ENCODE results near the gene LCE4A. TPM values are rescaled to one million over a fixed set of nuclear protein-coding genes. Genes with fewer than 3 reads are reported as not detected.

Gene LCE4A
- total RNA-seq, 1 experiment from 2014 or later: not detected

GRCh38 chr1:152679459-152679858 lies 28.5 kb upstream of the LCE4A start:
- ChIA-PET CTCF (no interaction called here), POLR2A (no interaction called here)
- Mint-ChIP-seq H3K9me3 (peaks cover 92% of the 10 kb centered on the region), H3K36me3 (peaks cover 79% of the 10 kb centered on the region), H3K27me3 (ENCODE audit: low read depth) (peaks cover 2% of the 10 kb centered on the region), H3K4me3 (no peak overlapping the region), H3K4me1 (no peaks in the 10 kb centered on the region), H3K27ac (no peak overlapping the region)
- DNase-seq (ENCODE audit: low spot score) (no peak), ATAC-seq (no peak)
- TF ChIP-seq CREB1 (CRISPR knock-in tag; IDR thresholded peaks at IDR 0.05) (no peak), ZNF317 (CRISPR knock-in tag; IDR thresholded peaks at IDR 0.05; ENCODE audit: borderline replicate concordance, low read depth) (no peak), ERG (CRISPR knock-in tag; IDR thresholded peaks at IDR 0.05) (no peak), ATF6 (CRISPR knock-in tag; IDR thresholded peaks at IDR 0.05) (no peak), CBFB (CRISPR knock-in tag; IDR thresholded peaks at IDR 0.05; ENCODE audit: low read depth) (no peak)

- POLR2A ChIA-PET: no interaction called here
- Mint-ChIP-seq H3K27ac (no peak overlapping the region), H3K4me3 (no peak overlapping the region), H3K36me3 (peaks cover 76% of the 10 kb centered on the region), H3K27me3 (ENCODE audit: low read depth) (no peaks in the 10 kb centered on the region; the same call in 1 of the 2 replicates), H3K4me1 (no peaks in the 10 kb centered on the region), H3K9me3 (peaks cover 92% of the 10 kb centered on the region)
- ATAC-seq (no peak), DNase-seq (ENCODE audit: low spot score) (no peak)
- CTCF ChIA-PET: no interaction called here
- TF ChIP-seq, protein P1, sequence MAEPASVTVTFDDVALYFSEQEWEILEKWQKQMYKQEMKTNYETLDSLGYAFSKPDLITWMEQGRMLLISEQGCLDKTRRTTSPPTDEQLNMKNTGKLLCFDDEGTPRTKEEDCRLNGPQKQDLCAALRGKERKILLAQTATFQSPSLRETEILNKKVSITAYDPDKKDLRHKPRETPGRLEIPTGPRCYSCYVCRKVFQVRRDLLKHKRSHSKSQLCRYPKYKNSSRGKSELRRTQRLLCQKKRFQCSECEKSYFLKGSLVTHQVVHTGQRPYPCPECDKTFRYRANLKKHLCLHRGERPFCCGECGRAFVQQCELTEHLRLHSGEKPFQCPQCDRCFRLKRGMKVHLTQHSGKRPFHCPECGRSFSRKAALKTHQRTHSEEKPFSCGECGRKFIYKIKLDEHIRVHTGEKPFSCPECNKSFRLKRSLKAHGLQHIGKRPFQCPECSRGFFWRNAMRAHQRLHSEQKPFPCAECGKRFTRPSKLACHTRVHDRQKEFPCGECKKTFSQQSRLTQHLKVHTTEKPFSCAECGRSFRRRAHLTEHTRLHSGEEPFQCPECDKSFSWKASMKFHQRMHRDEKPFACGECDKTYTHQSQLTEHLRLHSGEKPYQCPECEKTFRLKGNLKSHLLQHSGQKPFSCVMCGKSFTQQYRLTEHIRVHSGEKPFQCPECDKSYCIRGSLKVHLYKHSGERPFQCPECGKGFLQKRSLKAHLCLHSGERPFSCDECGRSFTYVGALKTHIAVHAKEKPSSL (CRISPR knock-in tag; conservative IDR thresholded peaks at IDR 0.05): no peak
- TF ChIP-seq GTF2I (CRISPR knock-in tag; conservative IDR thresholded peaks at IDR 0.05) (no peak), ARID4B (CRISPR knock-in tag; IDR thresholded peaks at IDR 0.05; ENCODE audit: borderline replicate concordance) (no peak), CBFB (CRISPR knock-in tag; IDR thresholded peaks at IDR 0.05; ENCODE audit: low read depth) (no peak), OVOL2 (CRISPR knock-in tag; IDR thresholded peaks at IDR 0.05; ENCODE audit: borderline replicate concordance) (no peak), GABPB1 (CRISPR knock-in tag; IDR thresholded peaks at IDR 0.05) (no peak), ZNF512 (CRISPR knock-in tag; IDR thresholded peaks at IDR 0.05; ENCODE audit: borderline replicate concordance) (no peak), JAZF1 (CRISPR knock-in tag; IDR thresholded peaks at IDR 0.05) (no peak), ZNF138 (CRISPR knock-in tag; conservative IDR thresholded peaks at IDR 0.05) (no peak), SMAD3 (CRISPR knock-in tag; IDR thresholded peaks at IDR 0.05; ENCODE audit: borderline replicate concordance) (no peak), ESRRA (CRISPR knock-in tag; IDR thresholded peaks at IDR 0.05; ENCODE audit: borderline replicate concordance) (no peak), TEAD4 (CRISPR knock-in tag; IDR thresholded peaks at IDR 0.05) (no peak)
- TF ChIP-seq, protein P2, sequence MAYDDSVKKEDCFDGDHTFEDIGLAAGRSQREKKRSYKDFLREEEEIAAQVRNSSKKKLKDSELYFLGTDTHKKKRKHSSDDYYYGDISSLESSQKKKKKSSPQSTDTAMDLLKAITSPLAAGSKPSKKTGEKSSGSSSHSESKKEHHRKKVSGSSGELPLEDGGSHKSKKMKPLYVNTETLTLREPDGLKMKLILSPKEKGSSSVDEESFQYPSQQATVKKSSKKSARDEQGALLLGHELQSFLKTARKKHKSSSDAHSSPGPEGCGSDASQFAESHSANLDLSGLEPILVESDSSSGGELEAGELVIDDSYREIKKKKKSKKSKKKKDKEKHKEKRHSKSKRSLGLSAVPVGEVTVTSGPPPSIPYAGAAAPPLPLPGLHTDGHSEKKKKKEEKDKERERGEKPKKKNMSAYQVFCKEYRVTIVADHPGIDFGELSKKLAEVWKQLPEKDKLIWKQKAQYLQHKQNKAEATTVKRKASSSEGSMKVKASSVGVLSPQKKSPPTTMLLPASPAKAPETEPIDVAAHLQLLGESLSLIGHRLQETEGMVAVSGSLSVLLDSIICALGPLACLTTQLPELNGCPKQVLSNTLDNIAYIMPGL (CRISPR knock-in tag; IDR thresholded peaks at IDR 0.05): no peak
- TF ChIP-seq, protein P3, sequence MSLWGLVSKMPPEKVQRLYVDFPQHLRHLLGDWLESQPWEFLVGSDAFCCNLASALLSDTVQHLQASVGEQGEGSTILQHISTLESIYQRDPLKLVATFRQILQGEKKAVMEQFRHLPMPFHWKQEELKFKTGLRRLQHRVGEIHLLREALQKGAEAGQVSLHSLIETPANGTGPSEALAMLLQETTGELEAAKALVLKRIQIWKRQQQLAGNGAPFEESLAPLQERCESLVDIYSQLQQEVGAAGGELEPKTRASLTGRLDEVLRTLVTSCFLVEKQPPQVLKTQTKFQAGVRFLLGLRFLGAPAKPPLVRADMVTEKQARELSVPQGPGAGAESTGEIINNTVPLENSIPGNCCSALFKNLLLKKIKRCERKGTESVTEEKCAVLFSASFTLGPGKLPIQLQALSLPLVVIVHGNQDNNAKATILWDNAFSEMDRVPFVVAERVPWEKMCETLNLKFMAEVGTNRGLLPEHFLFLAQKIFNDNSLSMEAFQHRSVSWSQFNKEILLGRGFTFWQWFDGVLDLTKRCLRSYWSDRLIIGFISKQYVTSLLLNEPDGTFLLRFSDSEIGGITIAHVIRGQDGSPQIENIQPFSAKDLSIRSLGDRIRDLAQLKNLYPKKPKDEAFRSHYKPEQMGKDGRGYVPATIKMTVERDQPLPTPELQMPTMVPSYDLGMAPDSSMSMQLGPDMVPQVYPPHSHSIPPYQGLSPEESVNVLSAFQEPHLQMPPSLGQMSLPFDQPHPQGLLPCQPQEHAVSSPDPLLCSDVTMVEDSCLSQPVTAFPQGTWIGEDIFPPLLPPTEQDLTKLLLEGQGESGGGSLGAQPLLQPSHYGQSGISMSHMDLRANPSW (CRISPR knock-in tag; conservative IDR thresholded peaks at IDR 0.05; ENCODE audit: low read depth): no peak
These were observed 26.3 kb upstream of the LCE4A start for GRCh38 chr1:152681616-152682015.

Data from WTC11 (cell line).